ENCODE data around the gene MSH5. TPM values are rescaled to one million over a fixed set of nuclear protein-coding genes. Genes with fewer than 3 reads are reported as not detected.

MSH5 gene
- total and polyA plus RNA-seq, 9 of the 15 experiments (the other 6 are each of a cell fraction or from before 2014, with no cell fraction given): 12.5 to 104 (median 46.6) TPM

GRCh38 chr6:31725502-31726350 lies 14.1 kb upstream of the MSH5 start (continued):
- TF ChIP-seq TAF15 (IDR thresholded peaks at IDR 0.05; ENCODE audit: low read depth, low read length): no peak
- TF ChIP-seq CTCF (IDR thresholded peaks at IDR 0.05 in 2 of 3, conservative IDR thresholded peaks at IDR 0.05 in 1 of 3; ENCODE audit: insufficient read depth in 2 of 3, low read depth in 1 of 3, low read length in 3 of 3): no peak
- peak; percentile 56; the same call in 1 of the 2 replicates for TF ChIP-seq ZNF324 (CRISPR knock-in tag; IDR thresholded peaks at IDR 0.05)
- no peak for TF ChIP-seq ZNF121 (CRISPR knock-in tag; conservative IDR thresholded peaks at IDR 0.05)
- no peak for TF ChIP-seq DDX20 (tag; IDR thresholded peaks at IDR 0.05; ENCODE audit: low read depth)
- TF ChIP-seq ZNF512 (tag; IDR thresholded peaks at IDR 0.05): no peak
- no peak for TF ChIP-seq ZNF217 (CRISPR knock-in tag; IDR thresholded peaks at IDR 0.05)
- TF ChIP-seq SMARCC2 (IDR thresholded peaks at IDR 0.05; ENCODE audit: low read depth): peak; percentile 52; the same call in 1 of the 2 replicates
- no peak for TF ChIP-seq CCAR2 (IDR thresholded peaks at IDR 0.05; ENCODE audit: low read depth, low read length)
- TF ChIP-seq ZNF282 (CRISPR knock-in tag; IDR thresholded peaks at IDR 0.05): no peak
- TF ChIP-seq ETS1 (conservative IDR thresholded peaks at IDR 0.05; ENCODE audit: control insufficient read depth, low read depth, low read length): no peak
- TF ChIP-seq LCOR (CRISPR knock-in tag; IDR thresholded peaks at IDR 0.05): 0 out of 2 replicates have a peak, but pooled peaks have one; percentile 62
- TF ChIP-seq ZZZ3 (IDR thresholded peaks at IDR 0.05): no peak
- no peak for TF ChIP-seq ZSCAN32 (CRISPR knock-in tag; IDR thresholded peaks at IDR 0.05)
- TF ChIP-seq ARID3B (CRISPR knock-in tag; IDR thresholded peaks at IDR 0.05; ENCODE audit: borderline replicate concordance): peak; percentile 95; the same call in 1 of the 2 replicates
- TF ChIP-seq ZNF398 (CRISPR knock-in tag; IDR thresholded peaks at IDR 0.05): no peak
- no peak for TF ChIP-seq GATAD2B (IDR thresholded peaks at IDR 0.05; ENCODE audit: borderline replicate concordance)
- TF ChIP-seq FOXK2 (conservative IDR thresholded peaks at IDR 0.05 in 1 of 2, IDR thresholded peaks at IDR 0.05 in 1 of 2; ENCODE audit: low read depth in 2 of 2): peak; percentile 21 to 55; a peak in 3 of 4 replicates
